H7 (cell line): Measurements from ENCODE around the gene IMMP2L. TPM values are rescaled to one million over a fixed set of nuclear protein-coding genes. Genes with fewer than 3 reads are reported as not detected.
"Not testable (repeated sequence)": the region's sequence is repeated elsewhere in the genome, so short reads cannot be mapped to it uniquely, and the experiment has no call there.

ENCODE experiments used
- DNase-seq: peaks from one replicate; pipeline ENCODE4 v3.0.0; 2012
- H3K27me3 ChIP-seq: 2 replicates; pipeline ENCODE4 v1.6.0; 2011; ENCODE audit warnings: mild to moderate bottlenecking, low read length; ENCODE audit not compliant: control insufficient read depth, insufficient read depth
- H3K36me3 ChIP-seq: replicated peaks from 2 replicates; pipeline ENCODE4 v1.5.1; 2011; ENCODE audit warnings: low read length; ENCODE audit not compliant: control insufficient read depth, insufficient read depth
- H3K4me3 ChIP-seq: 2 replicates; pipeline ENCODE4 v1.5.1; 2011; ENCODE audit warnings: low read depth, mild to moderate bottlenecking, control low read depth, low read length, moderate library complexity; ENCODE audit not compliant: insufficient read depth
- total RNA-seq: library from RNA; depleted of rRNA; stranded (reverse); fragments of >200 nt; shearing (Covaris generic); gene quantifications from 2 replicates; pipeline ENCODE4 v1.2.3, GENCODE V29; 2014

IMMP2L gene
- total RNA-seq, 1 experiment from 2014 or later = 9.2 TPM

DNA sequence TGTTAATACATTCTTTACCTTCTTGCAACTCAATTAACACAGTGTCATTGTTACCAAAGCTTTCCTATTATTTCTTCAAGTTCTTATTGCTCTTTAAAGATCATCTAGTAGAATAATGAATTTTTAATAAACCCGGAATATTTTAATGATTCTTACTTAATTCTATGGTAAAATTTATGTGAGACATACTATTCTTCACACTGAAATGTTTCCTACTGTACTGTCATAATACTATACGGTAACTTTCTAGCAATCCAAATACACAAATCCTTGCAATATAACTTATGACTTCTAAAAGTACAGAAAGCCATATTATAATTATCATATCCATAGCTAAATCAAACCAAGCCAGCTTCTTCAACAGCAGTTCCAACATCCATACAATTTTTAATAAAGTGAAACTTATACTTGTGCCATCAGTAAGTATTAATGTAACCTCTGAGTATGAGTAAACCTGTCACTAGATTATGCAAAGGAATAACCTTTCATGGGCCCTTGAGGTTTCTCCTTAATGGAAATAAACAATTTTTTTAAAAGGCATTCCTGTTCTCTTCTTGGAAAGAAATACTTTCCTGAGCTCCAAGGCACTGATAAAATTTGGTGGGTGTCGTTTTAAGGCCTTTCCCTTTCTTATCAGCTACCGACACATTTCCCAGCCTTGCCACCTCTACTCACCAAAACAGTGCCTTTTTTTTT, 87.4 kb downstream of the IMMP2L start:
- H3K4me3 ChIP-seq = no peak overlapping the region
- no peaks in the 10 kb centered on the region for H3K27me3 ChIP-seq
- no peak for DNase-seq
- no peaks in the 10 kb centered on the region for H3K36me3 ChIP-seq

DNA sequence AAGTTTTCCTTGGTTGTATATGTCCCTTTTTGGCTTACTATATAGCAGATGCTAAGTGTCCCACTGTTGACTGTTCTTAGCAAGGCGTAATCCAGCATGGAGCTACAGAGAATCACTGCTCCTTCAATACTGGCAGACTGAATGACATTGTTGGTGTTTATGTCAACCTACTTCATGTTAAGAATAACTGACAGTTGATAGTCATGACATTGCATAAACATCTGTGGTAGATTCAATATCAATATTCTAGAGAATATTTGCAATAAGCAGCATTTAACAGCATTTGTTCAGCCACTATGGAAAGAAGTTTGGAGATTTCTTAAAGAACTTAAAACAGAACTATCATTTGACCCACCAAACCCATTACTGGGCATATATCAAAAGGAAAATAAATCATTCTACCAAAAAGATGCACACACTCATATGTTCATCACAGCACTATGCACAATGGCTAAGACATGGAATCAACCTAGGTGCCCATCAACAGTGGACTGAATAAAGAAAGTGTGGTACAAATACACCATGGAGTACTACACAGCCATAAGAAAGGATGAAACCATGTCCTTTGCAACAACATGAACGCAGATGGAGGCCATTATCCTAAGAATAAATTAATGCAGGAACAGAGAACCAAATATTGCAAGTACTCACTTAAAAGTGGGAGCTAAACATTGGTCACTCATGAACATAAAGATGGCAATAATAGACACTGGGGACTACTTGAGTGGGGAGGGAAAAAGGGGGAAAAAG, 88.7 kb downstream of the IMMP2L start:
- no peak for DNase-seq
- Histone ChIP-seq H3K27me3 (no peaks in the 10 kb centered on the region), H3K36me3 (no peaks in the 10 kb centered on the region), H3K4me3 (no peak overlapping the region)

- no peak for DNase-seq
- no peaks in the 10 kb centered on the region for H3K27me3 ChIP-seq
- no peak overlapping the region for H3K4me3 ChIP-seq
- H3K36me3 ChIP-seq = no peaks in the 10 kb centered on the region
Observed at GRCh38 chr7:111470998-111471397, 91.3 kb downstream of the IMMP2L start.

GRCh38 chr7:111469894-111470293, 92.4 kb downstream of the IMMP2L start:
- H3K27me3 ChIP-seq, H3K36me3 ChIP-seq, DNase-seq, H3K4me3 ChIP-seq: not testable (repeated sequence)

- H3K36me3 ChIP-seq, DNase-seq, H3K27me3 ChIP-seq, H3K4me3 ChIP-seq: not testable (repeated sequence)
Observed at GRCh38 chr7:111465774-111466173, 96.5 kb downstream of the IMMP2L start.

DNA sequence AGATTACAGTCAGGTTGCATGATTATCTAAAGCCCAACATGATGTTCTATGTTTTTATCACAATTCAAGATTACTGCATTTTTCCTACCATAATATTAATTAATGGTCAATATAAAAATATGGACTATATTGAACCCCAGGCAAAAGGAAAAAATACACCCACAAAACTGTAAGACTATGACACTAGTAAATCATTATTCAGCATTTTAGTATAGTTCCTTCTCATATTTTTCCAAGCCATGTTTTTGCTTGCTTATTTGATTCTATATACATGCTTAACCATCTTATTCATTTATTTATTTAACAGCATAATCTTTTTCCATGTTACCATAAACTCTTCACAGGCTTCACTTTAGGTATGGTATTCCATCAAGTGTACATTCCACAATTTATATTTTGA, 101.6 kb downstream of the IMMP2L start:
- Histone ChIP-seq H3K27me3 (no peaks in the 10 kb centered on the region), H3K36me3 (no peaks in the 10 kb centered on the region), H3K4me3 (no peak overlapping the region)
- no peak for DNase-seq

DNA sequence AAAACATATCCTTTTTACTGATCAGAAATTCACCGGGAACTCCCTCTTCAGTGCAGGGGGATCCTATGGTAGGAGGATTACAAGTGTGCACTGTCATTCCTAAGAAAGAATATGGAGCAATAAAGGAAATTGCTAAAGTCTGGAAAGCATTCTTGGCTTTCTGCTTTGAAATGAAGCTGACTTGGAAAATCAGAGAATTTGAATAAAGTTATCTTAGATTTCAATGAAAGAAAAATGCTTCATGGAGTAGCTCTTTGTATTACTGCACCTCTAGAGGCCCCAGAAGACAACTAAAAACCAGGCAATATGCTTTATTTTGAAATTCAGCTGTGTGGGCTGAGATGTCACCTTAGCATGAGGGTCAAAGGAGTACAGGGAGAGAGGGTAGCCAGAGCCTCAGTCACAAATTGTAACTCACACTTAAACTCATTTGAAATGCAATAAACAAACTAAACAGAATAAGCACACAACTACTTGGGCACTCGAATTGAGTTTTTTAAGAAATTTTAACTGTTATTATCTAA, 102.5 kb downstream of the IMMP2L start:
- Histone ChIP-seq H3K27me3 (no peaks in the 10 kb centered on the region), H3K36me3 (no peaks in the 10 kb centered on the region), H3K4me3 (no peak overlapping the region)
- DNase-seq = no peak

GRCh38 chr7:111459065-111459756, 103.1 kb downstream of the IMMP2L start:
- no peak for DNase-seq
- Histone ChIP-seq H3K4me3 (no peak overlapping the region), H3K27me3 (no peaks in the 10 kb centered on the region), H3K36me3 (no peaks in the 10 kb centered on the region)

GRCh38 chr7:111450705-111451104, 111.6 kb downstream of the IMMP2L start:
- not testable (repeated sequence) for H3K27me3 ChIP-seq, DNase-seq, H3K4me3 ChIP-seq, H3K36me3 ChIP-seq

DNA sequence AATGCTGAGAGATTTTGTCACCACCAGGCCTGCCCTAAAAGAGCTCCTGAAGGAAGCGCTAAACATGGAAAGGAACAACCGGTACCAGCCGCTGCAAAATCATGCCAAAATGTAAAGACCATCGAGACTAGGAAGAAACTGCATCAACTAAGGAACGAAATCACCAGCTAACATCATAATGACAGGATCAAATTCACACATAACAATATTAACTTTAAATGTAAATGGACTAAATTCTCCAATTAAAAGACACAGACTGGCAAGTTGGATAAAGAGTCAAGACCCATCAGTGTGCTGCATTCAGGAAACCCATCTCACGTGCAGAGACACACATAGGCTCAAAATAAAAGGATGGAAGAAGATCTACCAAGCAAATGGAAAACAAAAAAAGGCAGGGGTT, 114.8 kb downstream of the IMMP2L start:
- not testable (repeated sequence) for H3K4me3 ChIP-seq, DNase-seq, H3K36me3 ChIP-seq, H3K27me3 ChIP-seq

DNA sequence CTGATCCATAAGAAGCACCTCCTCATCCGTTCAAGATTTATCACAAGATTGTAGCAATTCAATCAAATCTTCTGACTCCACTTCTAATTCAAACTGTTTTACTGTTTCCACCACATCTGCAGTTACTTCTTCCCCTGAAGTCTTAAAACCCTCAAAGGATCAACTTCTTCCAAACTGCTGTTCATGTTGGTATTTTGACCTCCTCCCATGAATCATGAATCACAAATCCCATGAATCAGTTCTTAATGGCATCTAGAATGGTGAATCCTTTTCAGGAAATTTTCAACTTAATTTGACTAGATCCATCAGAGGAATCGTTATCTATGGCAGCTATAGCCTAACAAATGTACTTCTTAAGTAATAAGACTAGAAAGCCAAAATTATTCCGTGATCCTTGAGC, 122.3 kb downstream of the IMMP2L start:
- Histone ChIP-seq H3K27me3 (no peaks in the 10 kb centered on the region), H3K4me3 (no peak overlapping the region), H3K36me3 (no peaks in the 10 kb centered on the region)
- DNase-seq = no peak

DNA sequence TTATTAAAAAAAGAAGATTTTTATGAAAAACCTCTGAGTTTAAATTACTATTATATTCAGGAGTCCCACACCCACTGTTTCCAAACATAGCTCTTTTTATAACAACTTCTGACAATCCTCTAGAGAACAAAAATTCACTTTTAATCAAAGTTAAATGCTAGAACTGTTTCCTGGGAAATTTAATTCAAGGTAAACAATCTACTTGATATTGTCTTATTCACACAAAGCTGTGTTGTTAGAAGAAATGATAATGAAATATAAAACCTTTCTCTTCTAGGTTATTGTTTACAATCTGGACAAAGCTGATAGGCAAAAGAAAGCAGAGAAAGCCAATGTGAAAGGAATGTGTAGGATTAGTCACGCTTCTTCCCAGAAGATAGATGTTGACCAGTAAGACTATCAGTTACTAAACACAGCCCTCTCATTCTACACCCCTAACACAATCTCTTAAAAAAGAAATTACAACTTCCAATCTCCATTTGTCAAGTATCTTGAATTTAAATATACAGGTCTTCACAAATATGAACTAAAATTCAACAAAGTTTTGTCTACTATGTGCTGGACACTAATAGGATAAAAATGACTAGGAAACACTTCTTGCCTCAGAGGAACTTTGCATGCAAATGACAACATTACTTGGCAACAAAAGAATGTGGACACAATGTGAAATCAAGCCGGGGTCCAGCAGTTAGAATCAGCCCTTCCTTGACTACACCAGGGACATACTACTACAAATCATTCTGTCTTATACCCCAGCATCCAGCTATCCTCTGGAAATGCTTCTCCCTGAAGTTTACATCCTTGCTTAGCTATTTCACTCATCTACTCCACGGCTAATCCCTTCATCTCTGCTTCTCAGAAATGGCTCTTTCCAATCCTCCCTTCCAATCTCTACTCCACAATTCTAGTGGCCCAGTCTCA, 123.7 kb downstream of the IMMP2L start:
- DNase-seq = no peak
- no peak overlapping the region for H3K4me3 ChIP-seq
- H3K27me3 ChIP-seq = no peaks in the 10 kb centered on the region
- H3K36me3 ChIP-seq = no peaks in the 10 kb centered on the region

GRCh38 chr7:111437736-111438135, 124.6 kb downstream of the IMMP2L start:
- DNase-seq = no peak
- Histone ChIP-seq H3K36me3 (no peaks in the 10 kb centered on the region), H3K27me3 (no peaks in the 10 kb centered on the region), H3K4me3 (no peak overlapping the region)

DNA sequence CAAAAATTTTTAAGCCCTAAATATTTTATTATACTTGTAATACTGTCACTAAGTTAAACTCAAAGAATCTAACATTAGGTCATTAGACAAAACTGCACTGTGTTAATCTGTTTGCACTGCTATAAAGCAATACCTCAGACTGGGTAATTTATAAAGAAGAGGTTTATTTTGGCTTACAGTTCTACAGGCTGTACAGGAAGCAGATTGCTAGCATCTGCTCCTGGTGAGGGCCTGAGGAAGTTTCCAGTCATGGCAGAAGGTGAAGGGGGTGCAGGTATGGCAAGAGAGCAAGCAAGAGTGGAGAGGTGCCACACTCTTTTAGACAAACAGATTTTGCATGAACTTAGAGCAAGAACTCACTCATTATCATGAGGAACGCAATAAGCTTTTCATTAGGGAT, 125.7 kb downstream of the IMMP2L start:
- DNase-seq = no peak
- Histone ChIP-seq H3K36me3 (no peaks in the 10 kb centered on the region), H3K27me3 (no peaks in the 10 kb centered on the region), H3K4me3 (no peak overlapping the region)
